ENCODE measurements around the gene SLC35A1. TPM values are rescaled to one million over a fixed set of nuclear protein-coding genes. Genes with fewer than 3 reads are reported as not detected.
"Not testable (repeated sequence)": the region's sequence is repeated elsewhere in the genome, so short reads cannot be mapped to it uniquely, and the experiment has no call there.

Gene SLC35A1
- 10 to 100 TPM; 16.4 to 23.8 (median 19.7) TPM for polyA plus RNA-seq (ENCODE audit: insufficient read length in 10 of 10)
- long read RNA-seq, donor 1, partial matches to known transcripts, result 0 of 3 reads
- long read RNA-seq, donor 1, other reads (novel, unspliced or antisense), result 0 of 3 reads
- long read RNA-seq, donor 2, partial matches to known transcripts, result 0 of 2 reads
- long read RNA-seq, donor 2, other reads (novel, unspliced or antisense), result 0 of 2 reads
- long read RNA-seq, donor 3, result 0 reads
- long read RNA-seq, donor 4, transcript SLC35A1-201 (8 exons, 1,851 nt), result major isoform, 7 of 27 reads
- long read RNA-seq, donor 4, partial matches to known transcripts, result 15 of 27 reads
- long read RNA-seq, donor 4, other reads (novel, unspliced or antisense), result 5 of 27 reads
- long read RNA-seq, donor 5, transcript SLC35A1-201 (8 exons, 1,851 nt), result major isoform, 5 of 5 reads
- long read RNA-seq, donor 5, partial matches to known transcripts, result 0 of 5 reads
- long read RNA-seq, donor 5, other reads (novel, unspliced or antisense), result 0 of 5 reads
- long read RNA-seq, donor 6, partial matches to known transcripts, result 6 of 7 reads
- long read RNA-seq, donor 6, other reads (novel, unspliced or antisense), result 0 of 7 reads
- long read RNA-seq, donor 7, transcript SLC35A1-201 (8 exons, 1,851 nt), result major isoform, 5 of 5 reads
- long read RNA-seq, donor 7, partial matches to known transcripts, result 0 of 5 reads
- long read RNA-seq, donor 7, other reads (novel, unspliced or antisense), result 0 of 5 reads
- long read RNA-seq, donor 8, partial matches to known transcripts, result 0 of 3 reads
- long read RNA-seq, donor 8, other reads (novel, unspliced or antisense), result 0 of 3 reads
- long read RNA-seq, donor 9, result 0 reads

DNA sequence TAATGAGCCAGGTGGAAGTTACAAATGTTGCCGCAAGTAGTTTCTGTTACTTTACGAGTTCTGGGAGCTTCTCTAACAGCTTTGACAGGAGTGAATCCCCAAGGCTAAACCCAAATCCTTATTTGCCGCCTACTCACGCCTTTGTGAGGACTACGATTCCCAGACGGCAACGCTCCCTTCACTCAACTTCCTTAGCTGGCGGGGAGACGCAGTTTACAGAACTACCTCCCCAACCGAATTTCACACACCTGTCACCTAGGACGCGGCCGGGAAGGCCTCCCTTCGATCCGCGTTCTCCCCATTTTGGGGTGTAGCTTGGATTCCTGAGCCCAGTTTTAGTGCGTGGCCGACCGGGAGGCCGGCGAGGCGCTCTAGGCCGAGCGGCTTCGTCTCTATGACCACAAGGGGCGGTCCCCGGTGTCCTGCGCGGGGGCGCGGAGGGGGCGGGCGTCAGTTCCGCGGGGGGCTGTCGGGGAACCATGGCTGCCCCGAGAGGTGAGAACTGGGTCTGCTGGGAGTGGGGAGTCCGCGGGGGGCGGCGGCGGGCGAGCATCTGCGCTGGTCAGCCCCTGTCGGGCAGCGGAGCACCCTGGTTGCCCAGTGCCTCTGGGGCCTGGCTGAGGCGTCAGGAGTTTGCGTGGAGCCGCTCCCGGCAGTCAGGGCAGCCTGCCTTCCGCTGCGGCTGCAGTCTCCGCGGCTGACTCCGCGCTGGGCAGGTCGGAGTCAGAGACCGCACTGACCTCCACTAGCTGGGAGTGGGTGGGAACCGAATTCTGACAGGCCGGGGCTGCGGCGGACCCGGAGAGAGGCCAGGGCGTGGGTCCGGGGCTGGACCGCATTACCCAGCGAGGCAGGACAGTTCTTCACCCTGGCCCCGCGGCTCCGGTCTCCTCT is at the start of gene SLC35A1:
SLC35A1 (plus strand) TSS at position 450 of the 894 bp plus-strand sequence; CDS start at position 480, 30 bp downstream.
- DNase-seq, result peak; percentile 80 to 97 (median 91)

DNA sequence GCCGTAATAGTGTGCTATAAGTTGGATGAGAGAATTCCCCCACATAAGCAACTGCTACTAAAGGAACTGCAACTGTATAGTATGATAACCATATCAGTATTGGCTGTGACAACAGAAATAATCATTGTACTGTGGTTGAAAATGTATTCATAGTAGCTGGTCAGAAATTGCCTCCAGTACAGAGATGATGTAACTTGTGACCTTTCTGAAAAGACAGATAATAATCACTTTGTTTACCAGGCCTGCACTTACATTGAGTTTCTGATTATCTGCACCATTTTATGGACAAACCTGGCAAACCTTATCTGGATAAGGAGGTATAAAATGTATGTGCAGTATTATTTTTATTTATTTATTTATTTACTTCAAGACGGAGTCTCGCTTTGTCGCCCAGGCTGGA is 46.0 kb upstream of the SLC35A1 start:
- DNase-seq, result no peak

- no peak for DNase-seq
These were observed 42.3 kb upstream of the SLC35A1 start for GRCh38 chr6:87430499-87430898.

DNA sequence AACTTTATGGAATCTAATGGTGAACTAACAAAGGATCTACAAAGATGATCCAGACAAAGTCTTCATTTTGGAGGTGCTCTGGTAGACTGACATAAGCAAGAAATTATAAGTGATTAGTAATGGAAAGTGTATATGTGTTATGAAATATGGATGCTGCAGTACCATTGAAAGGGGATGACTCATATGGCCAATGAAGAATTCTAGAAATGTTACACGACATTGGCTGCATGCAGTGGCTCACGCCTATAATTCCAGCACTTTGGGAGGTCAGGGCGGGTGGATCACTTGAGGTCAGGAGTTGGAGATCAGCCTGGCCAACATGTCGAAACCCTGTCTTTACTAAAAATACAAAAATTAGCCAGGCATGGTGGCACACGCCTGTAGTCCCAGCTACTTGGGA is 41.5 kb upstream of the SLC35A1 start:
- no peak for DNase-seq

DNA sequence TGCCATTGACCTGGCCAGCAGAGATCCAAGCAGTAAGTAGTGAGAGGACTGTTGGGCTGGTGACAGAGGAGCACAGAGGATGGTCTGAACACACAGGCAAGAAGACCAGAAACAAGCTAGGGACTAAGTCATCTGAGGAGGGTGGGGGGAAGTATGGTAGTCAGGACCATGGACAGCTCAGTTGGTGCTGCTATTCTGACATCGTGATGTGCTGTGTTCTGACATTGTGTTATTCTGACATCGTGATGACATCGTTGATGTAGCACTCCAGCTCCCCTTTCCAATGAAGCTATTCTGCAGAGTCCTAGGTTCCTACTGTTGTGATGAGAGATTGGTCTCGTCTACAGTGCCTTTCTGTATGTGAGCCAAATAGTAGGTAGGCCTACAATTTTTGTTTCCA is 36.3 kb upstream of the SLC35A1 start:
- DNase-seq, result peak; percentile 59 to 80 (median 75)

DNA sequence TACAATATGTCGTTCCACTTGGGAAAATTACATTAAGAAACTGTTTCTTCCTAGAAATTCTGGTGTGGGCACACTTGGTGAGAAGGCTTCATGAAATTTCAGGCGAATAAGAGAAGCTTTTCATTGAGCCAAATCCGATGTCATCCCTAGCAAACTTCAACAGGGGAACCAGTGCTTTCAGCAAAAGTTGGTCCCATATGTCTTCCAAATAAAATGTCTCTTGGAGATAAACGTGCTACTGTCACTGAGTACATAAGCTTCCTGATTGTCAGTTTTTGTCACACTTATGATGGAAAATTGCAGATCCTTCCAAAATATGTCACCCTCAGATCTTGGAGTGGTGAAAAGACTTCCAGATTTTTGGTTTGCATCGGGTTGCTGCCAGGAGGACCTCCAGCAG is 31.1 kb upstream of the SLC35A1 start:
- DNase-seq, result no peak

DNA sequence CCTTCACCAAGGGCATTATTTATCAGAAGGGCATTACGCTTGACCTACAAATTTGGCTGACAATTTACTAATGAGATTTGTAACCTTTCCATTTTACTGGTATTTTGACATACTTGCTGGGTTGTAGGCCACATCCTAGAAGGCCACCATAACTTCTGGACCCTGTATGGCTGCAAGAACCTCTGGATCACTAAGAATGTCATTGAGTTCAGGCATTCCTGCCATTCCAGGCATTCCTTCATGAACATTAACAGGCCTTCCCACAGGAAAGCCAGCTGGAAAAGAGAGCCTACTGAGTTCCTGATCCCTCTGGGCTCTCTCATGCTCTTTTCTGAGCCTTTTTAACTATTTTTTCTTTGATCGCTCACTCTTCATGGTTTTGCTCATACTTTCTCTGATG is 28.4 kb upstream of the SLC35A1 start:
- DNase-seq, result no peak

GRCh38 chr6:87465051-87465450 is 7.7 kb upstream of the SLC35A1 start:
- no peak for DNase-seq

- DNase-seq, result peak in 1 of 3 donors; percentile 2
These were observed 687 bp downstream of the SLC35A1 start for GRCh38 chr6:87473419-87473903.

DNA sequence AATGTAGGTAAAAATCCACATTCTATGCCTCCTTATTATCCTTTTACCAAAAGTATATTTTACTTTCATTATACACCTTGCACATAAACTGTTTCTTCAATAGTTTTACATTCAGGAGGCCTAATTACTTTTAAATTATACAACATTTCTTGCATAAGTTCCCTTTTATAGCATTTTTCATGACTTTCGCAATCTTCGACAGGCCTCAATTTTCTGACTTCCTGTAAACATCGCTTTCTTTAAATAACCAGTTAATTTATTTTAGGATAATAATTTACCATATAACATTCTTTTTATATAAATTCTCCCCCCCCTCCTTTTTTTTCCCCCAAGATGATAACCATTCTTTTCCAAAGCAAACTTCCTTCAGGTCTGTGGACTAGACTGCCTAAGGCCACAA is 9.2 kb downstream of the SLC35A1 start:
- no peak for DNase-seq

DNA sequence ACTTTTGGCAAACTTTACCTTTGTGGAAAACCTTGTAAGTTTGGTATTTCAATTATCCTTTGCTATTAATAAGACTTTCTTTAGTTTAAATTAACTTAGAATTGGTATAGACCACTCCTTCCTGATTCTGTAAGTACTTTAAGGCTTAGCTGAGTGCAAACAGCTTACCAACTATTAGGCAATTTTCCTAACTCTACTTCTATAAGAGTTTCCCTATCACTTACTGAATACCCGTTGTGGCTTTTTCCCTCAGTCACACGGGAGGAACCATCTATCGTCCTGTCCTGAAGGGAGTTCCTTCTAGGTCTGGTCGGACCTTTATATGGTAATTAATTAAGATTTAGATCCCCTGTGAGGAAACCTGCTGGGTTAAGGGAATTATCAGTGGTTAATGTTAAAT is 9.6 kb downstream of the SLC35A1 start:
- DNase-seq, result no peak

GRCh38 chr6:87483929-87484328 is 11.2 kb downstream of the SLC35A1 start:
- peak in 1 of 3 donors; percentile 22 for DNase-seq

DNA sequence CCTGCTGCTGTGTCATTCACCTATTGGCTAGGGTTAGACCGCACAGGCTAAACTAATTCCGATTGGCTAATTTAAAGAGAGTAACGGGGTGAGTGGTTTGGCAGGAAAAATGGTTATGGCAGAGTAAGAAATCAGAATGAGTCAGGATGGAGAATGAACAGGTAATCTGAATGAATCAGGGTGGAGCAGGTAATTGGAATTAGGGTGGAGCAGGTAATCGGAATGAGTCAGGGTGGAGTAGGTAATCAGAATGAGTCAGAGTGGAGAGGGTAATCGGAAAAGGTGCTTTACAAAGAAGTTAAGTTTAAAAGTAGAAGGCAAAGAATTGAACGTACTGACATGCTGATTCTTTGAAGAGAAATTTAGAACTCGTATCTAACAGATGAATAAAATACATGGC is 11.7 kb downstream of the SLC35A1 start:
- no peak for DNase-seq

GRCh38 chr6:87487555-87487954 is 14.8 kb downstream of the SLC35A1 start:
- DNase-seq, result no peak

GRCh38 chr6:87489326-87489725 is 16.6 kb downstream of the SLC35A1 start:
- DNase-seq, result not testable (repeated sequence)

- no peak for DNase-seq
These were observed 22.1 kb downstream of the SLC35A1 start for GRCh38 chr6:87494761-87495422.

- DNase-seq, result no peak
These were observed 25.3 kb downstream of the SLC35A1 start for GRCh38 chr6:87498048-87498447.

- DNase-seq, result no peak
These were observed 29.2 kb downstream of the SLC35A1 start for GRCh38 chr6:87501809-87502572.

DNA sequence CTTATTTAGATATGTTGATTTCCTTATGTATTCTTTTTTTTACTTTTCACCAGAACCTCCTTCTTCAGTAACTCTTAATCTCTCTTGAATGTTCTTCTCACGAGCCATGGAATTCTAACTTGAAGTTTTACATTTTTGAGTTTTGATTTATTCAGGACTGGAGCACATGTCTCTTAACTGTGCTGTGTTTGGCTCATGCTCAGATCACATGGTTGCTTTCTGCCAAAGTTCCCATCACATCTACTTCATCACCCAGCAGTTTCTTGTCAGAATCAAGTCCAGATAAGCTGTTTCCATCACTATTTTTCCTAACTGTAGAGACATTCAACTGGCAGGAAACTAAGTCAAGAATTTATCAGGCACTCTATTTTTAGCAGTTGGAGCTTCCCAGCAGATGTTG is 31.7 kb downstream of the SLC35A1 start:
- DNase-seq, result peak in 2 of 3 donors; percentile 3 to 6

DNA sequence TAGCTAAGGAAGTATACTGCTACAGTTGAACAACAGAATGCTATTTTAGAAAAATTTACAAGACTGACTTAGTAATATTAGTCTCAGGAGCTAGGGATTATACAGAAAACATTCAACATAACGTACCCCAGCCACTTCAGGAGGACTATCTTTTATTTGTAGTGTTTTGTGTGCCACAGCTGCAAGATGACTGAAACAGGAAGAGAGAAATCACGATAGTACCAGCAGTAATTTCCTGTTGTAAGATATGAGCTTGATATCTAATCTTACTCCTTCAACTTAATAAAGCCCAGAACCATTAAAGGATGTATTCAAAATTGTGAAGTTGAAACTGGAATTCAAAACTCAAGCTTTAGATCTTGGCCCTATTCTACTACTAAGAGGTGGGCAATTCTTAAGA is 42.1 kb downstream of the SLC35A1 start:
- DNase-seq, result no peak

All from muscle of back (tissue), 13 donors.